ENCODE results near the gene GRIK3. TPM values are rescaled to one million over a fixed set of nuclear protein-coding genes. Genes with fewer than 3 reads are reported as not detected.

Gene GRIK3
- total and polyA plus RNA-seq, 12 donors, result 0.09 to 3.1 (median 0.69) TPM

GRCh38 chr1:36955016-36955415, 79.3 kb downstream of the GRIK3 start:
- Histone ChIP-seq H3K27me3 (no peaks in the 10 kb centered on the region), H3K9me3 (replicated peaks in 1 of 3) (no peaks in the 10 kb centered on the region), H3K27ac (no peak overlapping the region), H3K4me3 (no peak overlapping the region), H3K4me1 (replicated peaks in 1 of 2) (no peaks in the 10 kb centered on the region), H3K36me3 (replicated peaks in 1 of 2) (no peaks in the 10 kb centered on the region)
- 77 to 90% (median 86%) methylated on average over 2 to 7 of the region's 7 CpGs for WGBS, 4 donors
- TF ChIP-seq, protein P1, sequence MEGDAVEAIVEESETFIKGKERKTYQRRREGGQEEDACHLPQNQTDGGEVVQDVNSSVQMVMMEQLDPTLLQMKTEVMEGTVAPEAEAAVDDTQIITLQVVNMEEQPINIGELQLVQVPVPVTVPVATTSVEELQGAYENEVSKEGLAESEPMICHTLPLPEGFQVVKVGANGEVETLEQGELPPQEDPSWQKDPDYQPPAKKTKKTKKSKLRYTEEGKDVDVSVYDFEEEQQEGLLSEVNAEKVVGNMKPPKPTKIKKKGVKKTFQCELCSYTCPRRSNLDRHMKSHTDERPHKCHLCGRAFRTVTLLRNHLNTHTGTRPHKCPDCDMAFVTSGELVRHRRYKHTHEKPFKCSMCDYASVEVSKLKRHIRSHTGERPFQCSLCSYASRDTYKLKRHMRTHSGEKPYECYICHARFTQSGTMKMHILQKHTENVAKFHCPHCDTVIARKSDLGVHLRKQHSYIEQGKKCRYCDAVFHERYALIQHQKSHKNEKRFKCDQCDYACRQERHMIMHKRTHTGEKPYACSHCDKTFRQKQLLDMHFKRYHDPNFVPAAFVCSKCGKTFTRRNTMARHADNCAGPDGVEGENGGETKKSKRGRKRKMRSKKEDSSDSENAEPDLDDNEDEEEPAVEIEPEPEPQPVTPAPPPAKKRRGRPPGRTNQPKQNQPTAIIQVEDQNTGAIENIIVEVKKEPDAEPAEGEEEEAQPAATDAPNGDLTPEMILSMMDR (IDR thresholded peaks at IDR 0.05), result no peak
- no peak for TF ChIP-seq POLR2A (IDR thresholded peaks at IDR 0.05)
- DNase-seq, result no peak
- intact Hi-C loops (cut with DNase I), result no loop called here

DNA sequence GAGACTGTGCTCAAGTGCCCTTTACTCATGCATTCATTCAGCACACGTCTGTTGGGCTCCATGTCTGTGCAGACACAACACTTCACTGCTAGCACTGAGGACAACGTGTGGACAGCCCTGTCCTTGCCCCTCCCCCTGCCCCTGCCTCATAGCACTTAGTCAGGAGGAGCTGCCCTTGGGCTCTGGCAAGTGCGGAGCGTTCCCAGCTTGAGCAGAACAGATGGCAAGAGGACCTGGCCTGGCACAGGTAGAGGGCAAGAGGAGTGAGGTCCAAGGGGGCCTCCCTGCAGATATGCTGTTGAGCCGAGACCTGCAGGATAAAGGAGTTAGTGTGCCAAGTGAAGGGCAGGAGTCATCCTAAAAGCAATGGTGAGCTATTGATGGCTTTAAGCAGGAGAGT, 81.3 kb downstream of the GRIK3 start:
- intact Hi-C loops (cut with DNase I), result no loop called here
- 29 to 48% (median 47%) methylated on average over 5 of the region's 5 CpGs for WGBS, 4 donors
- H3K27me3 ChIP-seq, result no peaks in the 10 kb centered on the region
- no peak overlapping the region for H3K4me3 ChIP-seq
- H3K36me3 ChIP-seq (replicated peaks in 1 of 2), result no peaks in the 10 kb centered on the region
- no peak overlapping the region for H3K27ac ChIP-seq
- H3K9me3 ChIP-seq (replicated peaks in 1 of 3), result no peaks in the 10 kb centered on the region
- no peak for DNase-seq
- H3K4me1 ChIP-seq (replicated peaks in 1 of 2), result no peaks in the 10 kb centered on the region
- TF ChIP-seq, protein P1 (IDR thresholded peaks at IDR 0.05), result no peak
- TF ChIP-seq POLR2A (IDR thresholded peaks at IDR 0.05), result no peak

DNA sequence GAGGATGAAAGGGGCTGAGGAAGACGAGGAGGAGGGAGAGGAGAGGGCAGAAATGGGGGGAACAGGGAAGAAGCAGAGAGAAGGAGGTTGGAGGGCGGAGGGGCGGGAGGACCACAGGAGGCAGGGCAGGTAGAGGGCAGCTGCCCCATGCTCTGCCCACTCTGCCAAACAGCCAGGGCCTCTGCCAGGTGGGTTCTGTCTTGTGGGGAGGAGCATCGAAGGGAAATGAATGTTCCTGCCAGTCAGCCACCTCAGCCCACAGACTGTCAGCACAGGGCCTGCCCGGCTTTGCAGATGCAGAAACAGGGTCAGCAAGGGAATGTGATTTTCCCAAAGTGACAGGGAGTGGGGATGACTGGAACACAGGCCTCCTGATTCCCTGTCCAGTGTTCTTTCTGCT, 82.6 kb downstream of the GRIK3 start:
- Histone ChIP-seq H3K4me3 (no peak overlapping the region), H3K27me3 (no peaks in the 10 kb centered on the region), H3K27ac (no peak overlapping the region), H3K4me1 (replicated peaks in 1 of 2) (no peaks in the 10 kb centered on the region), H3K36me3 (replicated peaks in 1 of 2) (no peaks in the 10 kb centered on the region), H3K9me3 (replicated peaks in 1 of 3) (no peaks in the 10 kb centered on the region)
- no peak for DNase-seq
- TF ChIP-seq POLR2A (IDR thresholded peaks at IDR 0.05), result no peak
- TF ChIP-seq, protein P1 (IDR thresholded peaks at IDR 0.05), result no peak
- 68 to 84% (median 77%) methylated on average over 5 of the region's 5 CpGs for WGBS, 4 donors
- intact Hi-C loops (cut with DNase I), result no loop called here

GRCh38 chr1:36951292-36951750, 83.0 kb downstream of the GRIK3 start:
- DNase-seq, result no peak
- Histone ChIP-seq H3K9me3 (replicated peaks in 1 of 3) (no peaks in the 10 kb centered on the region), H3K4me1 (replicated peaks in 1 of 2) (no peaks in the 10 kb centered on the region), H3K27me3 (no peaks in the 10 kb centered on the region), H3K4me3 (no peak overlapping the region), H3K27ac (no peak overlapping the region), H3K36me3 (replicated peaks in 1 of 2) (no peaks in the 10 kb centered on the region)
- no peak for TF ChIP-seq POLR2A (IDR thresholded peaks at IDR 0.05)
- TF ChIP-seq, protein P1 (IDR thresholded peaks at IDR 0.05), result no peak
- intact Hi-C loops (cut with DNase I), result no loop called here
- 57 to 60% (median 59%) methylated on average over 7 of the region's 7 CpGs for WGBS, 4 donors
